Breast epithelium (tissue), 3 donors: Measurements from ENCODE around the gene SYNE2.

Experiments used
- CTCF ChIP-seq, 3 donors: fragments of 450-650 bp; IDR thresholded peaks; one replicate each; pipeline ENCODE4 v1.5.1; 2016 to 2017; ENCODE audit warnings: antibody characterized with exemption in 3 of 3, mild to moderate bottlenecking in 3 of 3, moderate library complexity in 3 of 3
- POLR2A ChIP-seq: fragments of 450-650 bp; IDR thresholded peaks from one replicate; pipeline ENCODE4 v1.6.1; 2016; ENCODE audit warnings: antibody characterized with exemption, mild to moderate bottlenecking, moderate library complexity
- POLR2AphosphoS5 ChIP-seq, 3 donors: sonication (generic); formaldehyde crosslinking; IDR thresholded peaks; one replicate each; pipeline ENCODE4 v1.6.1; 2017; ENCODE audit warnings: antibody characterized with exemption in 3 of 3

GRCh38 chr14:64196814-64197411 is 344.1 kb downstream of the SYNE2 start:
- TF ChIP-seq CTCF (IDR thresholded peaks at IDR 0.05), result no peak
- TF ChIP-seq POLR2AphosphoS5 (IDR thresholded peaks at IDR 0.05), result no peak
- TF ChIP-seq POLR2A, result no peak
